Osteoblast (primary cell): ENCODE measurements around the gene ABCC1. TPM values are rescaled to one million over a fixed set of nuclear protein-coding genes. Genes with fewer than 3 reads are reported as not detected.

Experiments
- DNase-seq: peaks from one replicate; pipeline ENCODE4 v3.0.0; 2011; ENCODE audit warnings: low spot score, mixed read lengths; ENCODE audit not compliant: insufficient read length; ENCODE audit errors: missing footprints
- H2AFZ ChIP-seq: 2 replicates; pipeline ENCODE4 v1.6.0; 2011; ENCODE audit warnings: mild to moderate bottlenecking, low read length
- H3K27ac ChIP-seq: 2 replicates; pipeline ENCODE4 v1.5.1; 2011; ENCODE audit warnings: mild to moderate bottlenecking, low read depth, low read length, moderate library complexity
- H3K27me3 ChIP-seq: 2 replicates; pipeline ENCODE4 v1.6.0; 2012; ENCODE audit warnings: mild to moderate bottlenecking, control low read depth, inconsistent platforms, low read length, moderate library complexity; ENCODE audit not compliant: insufficient read depth
- H3K36me3 ChIP-seq: 2 replicates; pipeline ENCODE4 v1.5.1; 2011; ENCODE audit warnings: mild to moderate bottlenecking, low read length, control low read depth, moderate library complexity; ENCODE audit not compliant: insufficient read depth
- H3K4me1 ChIP-seq: 2 replicates; pipeline ENCODE4 v1.5.1; 2011; ENCODE audit warnings: mild to moderate bottlenecking, low read length, control low read depth, moderate library complexity; ENCODE audit not compliant: insufficient read depth
- H3K4me2 ChIP-seq: 2 replicates; pipeline ENCODE4 v1.6.0; 2011; ENCODE audit warnings: mild to moderate bottlenecking, low read length; ENCODE audit not compliant: insufficient read depth
- H3K4me3 ChIP-seq: fragments of 200-600 bp; sonication (generic); 3 replicates; pipeline ENCODE4 v1.5.1; 2012; ENCODE audit warnings: mild to moderate bottlenecking, low read length, inconsistent platforms; ENCODE audit not compliant: insufficient read depth
- H3K79me2 ChIP-seq: 2 replicates; pipeline ENCODE4 v1.6.0; 2012; ENCODE audit warnings: mild to moderate bottlenecking, low read length, control low read depth, inconsistent platforms; ENCODE audit not compliant: insufficient read depth
- H3K9me3 ChIP-seq: 2 replicates; pipeline ENCODE4 v1.5.1; 2011; ENCODE audit warnings: low read depth, low read length, control low read depth
- H4K20me1 ChIP-seq: 2 replicates; pipeline ENCODE4 v1.6.0; 2012; ENCODE audit warnings: mild to moderate bottlenecking, low read length, control low read depth; ENCODE audit not compliant: insufficient read depth
- CTCF ChIP-seq: IDR thresholded peaks from 2 replicates; pipeline ENCODE4 v1.5.1; 2011; ENCODE audit warnings: mild to moderate bottlenecking, low read depth, low read length, moderate library complexity; ENCODE audit errors: extremely low read depth
- total RNA-seq: library from RNA; depleted of rRNA; stranded (reverse); fragments of >200 nt; gene quantifications from 2 replicates; pipeline ENCODE4 v1.2.3, GENCODE V29; 2012

Gene ABCC1
- total RNA-seq, 1 donor = 33.7 TPM

GRCh38 chr16:15906439-15906838 lies 43.0 kb upstream of the ABCC1 start:
- no peak overlapping the region for H3K27ac ChIP-seq
- no peaks in the 10 kb centered on the region for H3K36me3 ChIP-seq
- no peak overlapping the region for H2AFZ ChIP-seq
- H3K27me3 ChIP-seq = no peaks in the 10 kb centered on the region
- H3K4me1 ChIP-seq = no peaks in the 10 kb centered on the region
- no peaks in the 10 kb centered on the region for H4K20me1 ChIP-seq
- DNase-seq = no peak
- H3K79me2 ChIP-seq = no peaks in the 10 kb centered on the region
- TF ChIP-seq CTCF = no peak
- H3K4me3 ChIP-seq = no peak overlapping the region
- no peak overlapping the region for H3K4me2 ChIP-seq
- no peaks in the 10 kb centered on the region for H3K9me3 ChIP-seq

- no peak overlapping the region for H3K4me3 ChIP-seq
- TF ChIP-seq CTCF = no peak
- H4K20me1 ChIP-seq = no peaks in the 10 kb centered on the region
- DNase-seq = peak; percentile 17
- no peak overlapping the region for H3K4me2 ChIP-seq
- no peaks in the 10 kb centered on the region for H3K9me3 ChIP-seq
- no peak overlapping the region for H2AFZ ChIP-seq
- no peak overlapping the region for H3K27ac ChIP-seq
- no peaks in the 10 kb centered on the region for H3K4me1 ChIP-seq
- no peaks in the 10 kb centered on the region for H3K36me3 ChIP-seq
- H3K79me2 ChIP-seq = no peaks in the 10 kb centered on the region
- H3K27me3 ChIP-seq = no peaks in the 10 kb centered on the region
Observed at GRCh38 chr16:15907863-15908478, 41.4 kb upstream of the ABCC1 start.

GRCh38 chr16:15911198-15911597 lies 38.2 kb upstream of the ABCC1 start:
- no peak for TF ChIP-seq CTCF
- no peak overlapping the region for H3K4me2 ChIP-seq
- H3K4me3 ChIP-seq = no peak overlapping the region
- no peaks in the 10 kb centered on the region for H3K9me3 ChIP-seq
- H2AFZ ChIP-seq = peak overlapping the region; percentile 56
- no peaks in the 10 kb centered on the region for H3K4me1 ChIP-seq
- H3K27me3 ChIP-seq = no peaks in the 10 kb centered on the region
- H3K27ac ChIP-seq = no peak overlapping the region
- H4K20me1 ChIP-seq = no peaks in the 10 kb centered on the region
- no peak for DNase-seq
- no peaks in the 10 kb centered on the region for H3K36me3 ChIP-seq
- H3K79me2 ChIP-seq = no peaks in the 10 kb centered on the region

GRCh38 chr16:15913046-15913698 lies 36.2 kb upstream of the ABCC1 start:
- no peaks in the 10 kb centered on the region for H3K27me3 ChIP-seq
- no peak overlapping the region for H3K27ac ChIP-seq
- H3K9me3 ChIP-seq = no peaks in the 10 kb centered on the region
- H3K79me2 ChIP-seq = no peaks in the 10 kb centered on the region
- no peaks in the 10 kb centered on the region for H4K20me1 ChIP-seq
- DNase-seq = no peak
- H3K36me3 ChIP-seq = no peaks in the 10 kb centered on the region
- peak overlapping the region; percentile 76 for H2AFZ ChIP-seq
- H3K4me3 ChIP-seq = no peak overlapping the region
- no peaks in the 10 kb centered on the region for H3K4me1 ChIP-seq
- no peak for TF ChIP-seq CTCF
- H3K4me2 ChIP-seq = peak overlapping the region; percentile 23
